A549 (cell line): Measurements from ENCODE around the gene PRSS36.
"Not testable (repeated sequence)": the region's sequence is repeated elsewhere in the genome, so short reads cannot be mapped to it uniquely, and the experiment has no call there.

Experiments used
- CEBPB ChIP-seq, 2 experiments: fragments of >200 bp in 1 of 2; sonication (Bioruptor Twin) in 1 of 2; formaldehyde crosslinking in 1 of 2; IDR thresholded peaks; 2 replicates each; pipeline ENCODE4 v1.6.1; 2012 to 2016
- MYC ChIP-seq: IDR thresholded peaks from 2 replicates; pipeline ENCODE4 v1.6.1; 2012; ENCODE audit warnings: mild to moderate bottlenecking, inconsistent platforms, low read length, improper control_type of control experiment, borderline replicate concordance
- NPAS2 ChIP-seq: fragments of 250-450 bp; sonication (Bioruptor Pico); IDR thresholded peaks from 2 replicates; pipeline ENCODE4 v1.8.0; 2022; ENCODE audit warnings: mild to moderate bottlenecking, moderate library complexity, borderline replicate concordance
- POLR2A ChIP-seq: IDR thresholded peaks from 2 replicates; pipeline ENCODE4 v1.6.1; 2012; ENCODE audit warnings: mild to moderate bottlenecking, low read length
- TF ChIP-seq, protein P1 (sequence below): IDR thresholded peaks from 2 replicates; pipeline ENCODE4 v1.6.1; 2012
- TF ChIP-seq, protein P2 (sequence below): fragments of >200 bp; sonication (Bioruptor Twin); formaldehyde crosslinking; IDR thresholded peaks from 3 replicates; pipeline ENCODE4 v1.5.1; 2016

DNA sequence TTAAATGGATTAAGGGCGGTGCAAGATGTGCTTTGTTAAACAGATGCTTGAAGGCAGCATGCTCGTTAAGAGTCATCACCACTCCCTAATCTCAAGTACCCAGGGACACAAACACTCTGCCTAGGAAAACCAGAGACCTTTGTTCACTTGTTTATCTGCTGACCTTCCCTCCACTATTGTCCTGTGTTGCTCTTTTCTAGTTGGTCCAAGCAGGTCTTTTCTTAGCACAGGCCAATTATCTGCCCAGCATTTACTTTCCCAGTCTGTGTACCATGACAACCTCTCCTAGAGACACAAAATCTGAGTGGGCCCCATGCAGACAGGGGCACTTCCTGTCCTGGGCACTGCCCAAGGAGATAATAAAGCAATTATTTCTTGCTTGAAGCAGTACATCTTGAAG lies 20.2 kb upstream of the PRSS36 start:
- TF ChIP-seq, protein P1, sequence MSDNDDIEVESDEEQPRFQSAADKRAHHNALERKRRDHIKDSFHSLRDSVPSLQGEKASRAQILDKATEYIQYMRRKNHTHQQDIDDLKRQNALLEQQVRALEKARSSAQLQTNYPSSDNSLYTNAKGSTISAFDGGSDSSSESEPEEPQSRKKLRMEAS, result not testable (repeated sequence)
- not testable (repeated sequence) for TF ChIP-seq CEBPB (IDR thresholded peaks at IDR 0.05); NPAS2 (CRISPR knock-in tag); MYC; POLR2A
- TF ChIP-seq, protein P2, sequence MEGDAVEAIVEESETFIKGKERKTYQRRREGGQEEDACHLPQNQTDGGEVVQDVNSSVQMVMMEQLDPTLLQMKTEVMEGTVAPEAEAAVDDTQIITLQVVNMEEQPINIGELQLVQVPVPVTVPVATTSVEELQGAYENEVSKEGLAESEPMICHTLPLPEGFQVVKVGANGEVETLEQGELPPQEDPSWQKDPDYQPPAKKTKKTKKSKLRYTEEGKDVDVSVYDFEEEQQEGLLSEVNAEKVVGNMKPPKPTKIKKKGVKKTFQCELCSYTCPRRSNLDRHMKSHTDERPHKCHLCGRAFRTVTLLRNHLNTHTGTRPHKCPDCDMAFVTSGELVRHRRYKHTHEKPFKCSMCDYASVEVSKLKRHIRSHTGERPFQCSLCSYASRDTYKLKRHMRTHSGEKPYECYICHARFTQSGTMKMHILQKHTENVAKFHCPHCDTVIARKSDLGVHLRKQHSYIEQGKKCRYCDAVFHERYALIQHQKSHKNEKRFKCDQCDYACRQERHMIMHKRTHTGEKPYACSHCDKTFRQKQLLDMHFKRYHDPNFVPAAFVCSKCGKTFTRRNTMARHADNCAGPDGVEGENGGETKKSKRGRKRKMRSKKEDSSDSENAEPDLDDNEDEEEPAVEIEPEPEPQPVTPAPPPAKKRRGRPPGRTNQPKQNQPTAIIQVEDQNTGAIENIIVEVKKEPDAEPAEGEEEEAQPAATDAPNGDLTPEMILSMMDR, result not testable (repeated sequence)
